Measurements from ENCODE around the gene CAPS.

- no peak for TF ChIP-seq EZH2 (IDR thresholded peaks at IDR 0.05)
- no peak for TF ChIP-seq CTCF (IDR thresholded peaks at IDR 0.05)
- no peak for TF ChIP-seq EZH2phosphoT487 (IDR thresholded peaks at IDR 0.05)
Observed at GRCh38 chr19:5961969-5962945, 48.2 kb downstream of the CAPS start.

All from neural progenitor cell (in vitro differentiated cells).